Bronchial epithelial cell (primary cell): Measurements from ENCODE around the gene LGALS7B. TPM values are rescaled to one million over a fixed set of nuclear protein-coding genes. Genes with fewer than 3 reads are reported as not detected.
A peak's percentile ranks its signal among the peaks of the same experiment; 100 is the strongest.
"Not testable (repeated sequence)": the region's sequence is repeated elsewhere in the genome, so short reads cannot be mapped to it uniquely, and the experiment has no call there.

Source experiments
- DNase-seq: peaks from one replicate; pipeline ENCODE4 v3.0.0-alpha.2; 2010; ENCODE audit warnings: low read depth
- FAIRE-seq: peaks from 2 replicates; lab custom pipeline; 2011; peaks lifted over from hg19 to GRCh38; lab: Jason Lieb, UNC
- H3K27me3 ChIP-seq: 2 replicates; pipeline ENCODE4 v1.5.1; 2011; ENCODE audit warnings: low read length; ENCODE audit not compliant: control insufficient read depth, insufficient read depth
- H3K36me3 ChIP-seq: 2 replicates; pipeline ENCODE4 v1.5.1; 2011; ENCODE audit warnings: low read length; ENCODE audit not compliant: control insufficient read depth, insufficient read depth
- H3K4me3 ChIP-seq: 2 replicates; pipeline ENCODE4 v1.5.1; 2011; ENCODE audit warnings: mild to moderate bottlenecking, low read depth, low read length, control low read depth
- CTCF ChIP-seq: IDR thresholded peaks from 2 replicates; pipeline ENCODE4 v1.5.1; 2011; ENCODE audit warnings: mild to moderate bottlenecking, moderate library complexity, low read length, control low read depth, inconsistent platforms; ENCODE audit not compliant: insufficient read depth, severe bottlenecking
- total RNA-seq: library from RNA; depleted of rRNA; stranded (reverse); fragments of >200 nt; gene quantifications from 2 replicates; pipeline ENCODE4 v1.2.1, GENCODE V29; 2014

LGALS7B gene
- total RNA-seq, 1 donor from 2014 or later: 1,636 TPM

- FAIRE-seq (no peak), DNase-seq (no peak)
- Histone ChIP-seq H3K27me3 (no peaks in the 10 kb centered on the region), H3K4me3 (no peak overlapping the region), H3K36me3 (peaks cover 9% of the 10 kb centered on the region)
- TF ChIP-seq CTCF: no peak
Measured at GRCh38 chr19:38826856-38827551, 38.0 kb downstream of the LGALS7B start.

GRCh38 chr19:38829203-38829602 lies 40.2 kb downstream of the LGALS7B start:
- DNase-seq, H3K27me3 ChIP-seq, H3K36me3 ChIP-seq, FAIRE-seq, H3K4me3 ChIP-seq: not testable (repeated sequence)

GRCh38 chr19:38830039-38830733 lies 41.2 kb downstream of the LGALS7B start:
- TF ChIP-seq CTCF: no peak
- Histone ChIP-seq H3K4me3 (no peak overlapping the region), H3K36me3 (peaks cover 9% of the 10 kb centered on the region), H3K27me3 (no peaks in the 10 kb centered on the region)
- DNase-seq (no peak), FAIRE-seq (no peak)

- no peak for TF ChIP-seq CTCF
- H3K36me3 ChIP-seq: peaks cover 11% of the 10 kb centered on the region
- no peaks in the 10 kb centered on the region for H3K27me3 ChIP-seq
- no peak for FAIRE-seq
- peak overlapping the region; percentile 66 for H3K4me3 ChIP-seq
- DNase-seq: peak; percentile 88
Measured at GRCh38 chr19:38831142-38831605, 42.2 kb downstream of the LGALS7B start.

GRCh38 chr19:38833092-38833425 lies 44.1 kb downstream of the LGALS7B start:
- Histone ChIP-seq H3K4me3 (no peak overlapping the region), H3K36me3 (peaks cover 14% of the 10 kb centered on the region), H3K27me3 (no peaks in the 10 kb centered on the region)
- no peak for TF ChIP-seq CTCF
- FAIRE-seq (no peak), DNase-seq (no peak)

GRCh38 chr19:38834104-38834490 lies 45.1 kb downstream of the LGALS7B start:
- DNase-seq (no peak), FAIRE-seq (no peak)
- Histone ChIP-seq H3K27me3 (no peaks in the 10 kb centered on the region), H3K4me3 (no peak overlapping the region), H3K36me3 (peaks cover 17% of the 10 kb centered on the region)
- TF ChIP-seq CTCF: no peak
